Lung (tissue), 12 donors: ENCODE results near the gene EXOC2. TPM values are rescaled to one million over a fixed set of nuclear protein-coding genes. Genes with fewer than 3 reads are reported as not detected.

Experiments used
- ATAC-seq: fragments of 200-7000 bp; cut with Tn5 transposase; one replicate; pipeline ENCODE4 v1.9.1; 2020; ENCODE audit warnings: moderate number of reproducible peaks; ENCODE audit not compliant: insufficient read depth, low FRiP score
- DNase-seq, 3 donors: peaks; one replicate each; pipeline ENCODE4 v3.0.0-alpha.2; 2013 to 2017
- H3K27ac ChIP-seq, 2 donors: one replicate each; pipeline ENCODE4 v1.5.1; 2013; ENCODE audit warnings: mild to moderate bottlenecking in 2 of 2, moderate library complexity in 2 of 2, control low read depth in 1 of 2, inconsistent platforms in 1 of 2, low read depth in 1 of 2, low read length in 1 of 2
- H3K27me3 ChIP-seq, 3 donors: one replicate each; pipeline ENCODE4 v1.5.1; 2013; ENCODE audit warnings: low read length in 2 of 3; ENCODE audit not compliant: control insufficient read depth in 3 of 3, insufficient read depth in 3 of 3
- H3K36me3 ChIP-seq, 4 donors: one replicate each; pipeline ENCODE4 v1.5.1; 2013; ENCODE audit warnings: low read length in 4 of 4, mild to moderate bottlenecking in 1 of 4, moderate library complexity in 1 of 4; ENCODE audit not compliant: control insufficient read depth in 4 of 4, insufficient read depth in 4 of 4
- H3K4me1 ChIP-seq, 5 donors: one replicate each; pipeline ENCODE4 v1.5.1; 2013; ENCODE audit warnings: low read length in 5 of 5, mild to moderate bottlenecking in 2 of 5, moderate library complexity in 1 of 5; ENCODE audit not compliant: control insufficient read depth in 5 of 5, insufficient read depth in 5 of 5
- H3K4me3 ChIP-seq: one replicate; pipeline ENCODE4 v1.5.1; 2013; ENCODE audit warnings: mild to moderate bottlenecking, control low read depth, moderate library complexity
- H3K9ac ChIP-seq, 2 donors: one replicate each; pipeline ENCODE4 v1.5.1; 2013; ENCODE audit warnings: low read length in 2 of 2, control low read depth in 1 of 2; ENCODE audit not compliant: insufficient read depth in 1 of 2
- H3K9me3 ChIP-seq, 4 donors: one replicate each; pipeline ENCODE4 v1.5.1; 2013; ENCODE audit warnings: low read length in 3 of 4, mild to moderate bottlenecking in 1 of 4, moderate library complexity in 1 of 4; ENCODE audit not compliant: control insufficient read depth in 4 of 4, insufficient read depth in 3 of 4
- WGBS, 2 donors: extraction: QIAGEN DNeasy Blood & Tissue Kit; methylation state at CpG; one replicate each; pipeline ENCODE4 v1.1.7; 2013; 5-methylcytosine and 5-hydroxymethylcytosine counted together
- polyA plus RNA-seq, 2 donors: library from polyadenylated mRNA; stranded (reverse); fragments of 200-250 nt; gene quantifications; one replicate each; pipeline ENCODE4 v1.2.1, GENCODE V29; 2013
- total RNA-seq, 2 donors: library from RNA; depleted of rRNA in 1 of 2; stranded (reverse); fragments of >200 nt in 1 of 2; gene quantifications; one replicate each; pipeline ENCODE4 v1.2.1, GENCODE V29; 2014 to 2021
- TF ChIP-seq, protein P1 (sequence below): IDR thresholded peaks from 2 replicates; pipeline ENCODE4 v1.5.1; 2012; ENCODE audit warnings: mild to moderate bottlenecking; ENCODE audit errors: control extremely low read depth, extremely low read depth
- donor health status: control.
- donor health status: control.
- donor health status: Bipolar disorder and iron deficiency.
- donor health status: healthy.
- donor health status: DM: yes; HTN: yes; CAD: no.

Gene EXOC2
- total and polyA plus RNA-seq, 4 donors, result 6.3 to 33.0 (median 12.8) TPM

DNA sequence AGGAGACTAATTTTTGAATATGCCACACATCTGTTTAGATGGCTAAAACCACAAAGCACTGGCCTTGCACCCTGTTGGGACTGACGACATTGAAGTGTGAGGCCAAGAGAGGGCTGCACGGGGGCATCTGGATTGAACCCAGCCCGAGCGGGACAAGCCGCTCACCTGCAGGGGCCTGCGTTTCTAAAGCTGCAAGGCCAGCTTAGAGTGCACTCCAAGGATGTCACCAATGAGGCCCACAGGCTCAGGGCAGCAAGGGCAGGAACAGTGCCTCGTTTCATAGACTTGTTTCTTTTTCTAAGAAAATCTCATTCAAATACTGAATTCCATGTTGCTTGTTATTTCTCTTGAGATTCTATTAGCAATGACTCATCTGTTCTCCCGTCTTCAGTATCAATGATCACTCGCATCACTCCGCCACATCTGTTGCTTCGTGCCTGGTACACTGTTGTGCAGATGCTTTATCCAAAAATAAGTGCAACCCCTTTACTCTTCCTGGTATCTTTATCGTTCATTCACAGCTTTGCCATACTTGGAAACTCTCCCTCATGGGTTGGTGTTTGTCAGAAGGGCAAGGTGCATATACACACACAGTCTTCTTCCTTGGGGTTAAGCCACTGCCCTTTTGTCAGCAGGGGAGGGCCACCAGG, 181.3 kb downstream of the EXOC2 start:
- Histone ChIP-seq H3K9ac (no peak overlapping the region), H3K9me3 (no peaks in the 10 kb centered on the region), H3K4me3 (no peak overlapping the region), H3K27me3 (no peaks in the 10 kb centered on the region), H3K4me1 (peaks cover 0 to 2% (median 0%) of the 10 kb centered on the region in 5 donors), H3K27ac (no peak overlapping the region), H3K36me3 (peaks cover 0 to 9% (median 1%) of the 10 kb centered on the region in 4 donors)
- 95 to 96% methylated on average over 12 of the region's 12 CpGs for WGBS, 2 donors
- DNase-seq (no peak), ATAC-seq (no peak)
- TF ChIP-seq, protein P1, sequence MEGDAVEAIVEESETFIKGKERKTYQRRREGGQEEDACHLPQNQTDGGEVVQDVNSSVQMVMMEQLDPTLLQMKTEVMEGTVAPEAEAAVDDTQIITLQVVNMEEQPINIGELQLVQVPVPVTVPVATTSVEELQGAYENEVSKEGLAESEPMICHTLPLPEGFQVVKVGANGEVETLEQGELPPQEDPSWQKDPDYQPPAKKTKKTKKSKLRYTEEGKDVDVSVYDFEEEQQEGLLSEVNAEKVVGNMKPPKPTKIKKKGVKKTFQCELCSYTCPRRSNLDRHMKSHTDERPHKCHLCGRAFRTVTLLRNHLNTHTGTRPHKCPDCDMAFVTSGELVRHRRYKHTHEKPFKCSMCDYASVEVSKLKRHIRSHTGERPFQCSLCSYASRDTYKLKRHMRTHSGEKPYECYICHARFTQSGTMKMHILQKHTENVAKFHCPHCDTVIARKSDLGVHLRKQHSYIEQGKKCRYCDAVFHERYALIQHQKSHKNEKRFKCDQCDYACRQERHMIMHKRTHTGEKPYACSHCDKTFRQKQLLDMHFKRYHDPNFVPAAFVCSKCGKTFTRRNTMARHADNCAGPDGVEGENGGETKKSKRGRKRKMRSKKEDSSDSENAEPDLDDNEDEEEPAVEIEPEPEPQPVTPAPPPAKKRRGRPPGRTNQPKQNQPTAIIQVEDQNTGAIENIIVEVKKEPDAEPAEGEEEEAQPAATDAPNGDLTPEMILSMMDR, result no peak

GRCh38 chr6:509676-510075, 183.3 kb downstream of the EXOC2 start:
- ATAC-seq, result no peak
- Histone ChIP-seq H3K9ac (no peak overlapping the region), H3K27me3 (no peaks in the 10 kb centered on the region), H3K4me3 (no peak overlapping the region), H3K27ac (no peak overlapping the region), H3K9me3 (no peaks in the 10 kb centered on the region), H3K4me1 (peaks cover 0 to 1% (median 0%) of the 10 kb centered on the region in 5 donors), H3K36me3 (peaks cover 0 to 5% (median 1%) of the 10 kb centered on the region in 4 donors)
- TF ChIP-seq, protein P1, result no peak
- DNase-seq, result no peak
- 59 to 65% methylated on average over 4 of the region's 4 CpGs for WGBS, 2 donors

DNA sequence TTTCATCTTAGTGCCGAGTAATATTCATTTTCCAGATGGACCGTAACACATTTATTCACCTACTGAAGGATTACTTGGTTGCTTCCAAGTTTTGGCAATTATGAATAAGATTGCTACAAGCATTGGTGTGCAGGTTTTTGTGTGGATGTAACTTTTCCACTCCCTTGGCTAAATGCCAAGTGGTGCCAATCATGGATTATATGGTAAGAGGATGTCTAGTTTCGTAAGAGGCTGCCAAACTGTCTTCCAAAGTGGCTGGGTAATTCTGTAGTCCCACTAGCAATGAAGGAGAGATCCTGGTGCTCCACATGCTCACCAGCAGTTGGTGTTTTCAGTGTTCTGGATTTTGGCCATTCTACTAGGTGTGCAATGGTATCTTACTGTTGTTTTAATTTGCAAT, 184.3 kb downstream of the EXOC2 start:
- Histone ChIP-seq H3K9me3 (no peaks in the 10 kb centered on the region), H3K9ac (no peak overlapping the region), H3K4me3 (no peak overlapping the region), H3K36me3 (peaks cover 0 to 5% (median 1%) of the 10 kb centered on the region in 4 donors), H3K27me3 (no peaks in the 10 kb centered on the region), H3K4me1 (peaks cover 0 to 3% (median 0%) of the 10 kb centered on the region in 5 donors), H3K27ac (no peak overlapping the region)
- ATAC-seq, result no peak
- 74 to 92% methylated on average over 3 of the region's 3 CpGs for WGBS, 2 donors
- TF ChIP-seq, protein P1, result no peak
- no peak for DNase-seq
